Astrocyte (in vitro differentiated cells and primary cell): ENCODE results near the gene HEG1. TPM values are rescaled to one million over a fixed set of nuclear protein-coding genes. Genes with fewer than 3 reads are reported as not detected.

Experiments
- DNase-seq: peaks from one replicate; pipeline ENCODE4 v3.0.0-alpha.2; 2010; ENCODE audit warnings: low read depth
- FAIRE-seq: peaks from 2 replicates; lab custom pipeline; 2011; peaks lifted over from hg19 to GRCh38; lab: Jason Lieb, UNC
- H2AFZ ChIP-seq: 2 replicates; pipeline ENCODE4 v1.6.0; 2012; ENCODE audit warnings: low read depth, low read length, inconsistent platforms
- H3K27ac ChIP-seq: 2 replicates; pipeline ENCODE4 v1.5.1; 2011; ENCODE audit warnings: low read depth, low read length, inconsistent platforms
- H3K27me3 ChIP-seq: 2 replicates; pipeline ENCODE4 v1.6.0; 2011; ENCODE audit warnings: low read length, inconsistent platforms; ENCODE audit not compliant: insufficient read depth
- H3K36me3 ChIP-seq: 2 replicates; pipeline ENCODE4 v1.5.1; 2011; ENCODE audit warnings: low read length, inconsistent platforms; ENCODE audit not compliant: insufficient read depth
- H3K4me1 ChIP-seq: 2 replicates; pipeline ENCODE4 v1.5.1; 2011; ENCODE audit warnings: low read length, inconsistent platforms; ENCODE audit not compliant: insufficient read depth
- H3K4me2 ChIP-seq: 2 replicates; pipeline ENCODE4 v1.6.0; 2012; ENCODE audit warnings: low read length, inconsistent platforms
- H3K4me3 ChIP-seq: 2 replicates; pipeline ENCODE4 v1.5.1; 2011; ENCODE audit warnings: low read depth, mild to moderate bottlenecking, low read length, inconsistent platforms; ENCODE audit not compliant: insufficient read depth
- H3K79me2 ChIP-seq: 2 replicates; pipeline ENCODE4 v1.6.0; 2012; ENCODE audit warnings: mild to moderate bottlenecking, low read length, inconsistent platforms; ENCODE audit not compliant: insufficient read depth
- H3K9ac ChIP-seq: 2 replicates; pipeline ENCODE4 v1.6.0; 2012; ENCODE audit warnings: mild to moderate bottlenecking, low read length, inconsistent platforms
- H3K9me3 ChIP-seq: 2 replicates; pipeline ENCODE4 v1.5.1; 2012; ENCODE audit warnings: low read depth, mild to moderate bottlenecking, low read length, inconsistent platforms; ENCODE audit not compliant: insufficient read depth
- H4K20me1 ChIP-seq: 2 replicates; pipeline ENCODE4 v1.6.0; 2012; ENCODE audit warnings: low read length, inconsistent platforms; ENCODE audit not compliant: insufficient read depth
- H3K27ac Mint-ChIP-seq: one replicate; pipeline ENCODE4 v1.8.0; 2021; ENCODE audit warnings: mild to moderate bottlenecking, mixed read lengths; ENCODE audit not compliant: unreplicated experiment
- H3K27me3 Mint-ChIP-seq: one replicate; pipeline ENCODE4 v1.8.0; 2021; ENCODE audit warnings: low read depth, mixed read lengths; ENCODE audit not compliant: unreplicated experiment
- H3K36me3 Mint-ChIP-seq: one replicate; pipeline ENCODE4 v1.8.0; 2021; ENCODE audit warnings: low read depth, mixed read lengths; ENCODE audit not compliant: unreplicated experiment
- H3K4me1 Mint-ChIP-seq: one replicate; pipeline ENCODE4 v1.8.0; 2021; ENCODE audit warnings: low read depth, mixed read lengths; ENCODE audit not compliant: unreplicated experiment
- H3K4me3 Mint-ChIP-seq: one replicate; pipeline ENCODE4 v1.8.0; 2021; ENCODE audit warnings: mild to moderate bottlenecking, moderate library complexity, mixed read lengths; ENCODE audit not compliant: unreplicated experiment
- H3K9me3 Mint-ChIP-seq: one replicate; pipeline ENCODE4 v1.8.0; 2021; ENCODE audit warnings: mild to moderate bottlenecking, mixed read lengths; ENCODE audit not compliant: unreplicated experiment
- CTCF ChIP-seq: IDR thresholded peaks from 2 replicates; pipeline ENCODE4 v1.5.1; 2011; ENCODE audit warnings: low read depth, mild to moderate bottlenecking, inconsistent platforms, low read length, moderate library complexity; ENCODE audit not compliant: insufficient read depth
- EZH2 ChIP-seq: IDR thresholded peaks from 2 replicates; pipeline ENCODE4 v1.6.1; 2012; ENCODE audit warnings: mild to moderate bottlenecking, low read length, inconsistent platforms; ENCODE audit not compliant: insufficient read depth
- total RNA-seq: library from RNA; stranded (reverse); gene quantifications from 2 replicates; pipeline ENCODE4 v1.2.1, GENCODE V29; 2021

Gene HEG1
- total RNA-seq, 1 donor from 2014 or later: 65.7 TPM

GRCh38 chr3:124964387-124964786 lies 91.4 kb downstream of the HEG1 start:
- Histone ChIP-seq H3K79me2 (no peaks in the 10 kb centered on the region), H3K27ac (no peak overlapping the region), H2AFZ (no peak overlapping the region), H3K4me3 (no peak overlapping the region), H3K9ac (no peak overlapping the region), H3K27me3 (no peaks in the 10 kb centered on the region), H3K36me3 (peaks cover 6% of the 10 kb centered on the region), H3K4me2 (peak overlapping the region; percentile 12), H3K9me3 (no peaks in the 10 kb centered on the region), H3K4me1 (peaks cover 15% of the 10 kb centered on the region), H4K20me1 (peaks cover 3% of the 10 kb centered on the region)
- peaks cover 7% of the 10 kb centered on the region for H3K36me3 Mint-ChIP-seq
- H3K9me3 Mint-ChIP-seq: no peaks in the 10 kb centered on the region
- peak; percentile 57 for DNase-seq
- H3K27ac Mint-ChIP-seq: no peak overlapping the region
- no peak for FAIRE-seq
- peaks cover 6% of the 10 kb centered on the region for H3K4me1 Mint-ChIP-seq
- H3K4me3 Mint-ChIP-seq: no peak overlapping the region
- TF ChIP-seq CTCF (no peak), EZH2 (no peak)
- no peaks in the 10 kb centered on the region for H3K27me3 Mint-ChIP-seq

- peaks cover 6% of the 10 kb centered on the region for H3K4me1 Mint-ChIP-seq
- no peaks in the 10 kb centered on the region for H3K9me3 ChIP-seq
- H3K36me3 ChIP-seq: peaks cover 4% of the 10 kb centered on the region
- no peak overlapping the region for H3K4me3 ChIP-seq
- H3K27ac ChIP-seq: no peak overlapping the region
- H3K27me3 Mint-ChIP-seq: peaks cover 3% of the 10 kb centered on the region
- no peak overlapping the region for H2AFZ ChIP-seq
- H3K79me2 ChIP-seq: no peaks in the 10 kb centered on the region
- DNase-seq (no peak), FAIRE-seq (no peak)
- no peaks in the 10 kb centered on the region for H3K27me3 ChIP-seq
- peaks cover 15% of the 10 kb centered on the region for H3K4me1 ChIP-seq
- no peak overlapping the region for H3K4me3 Mint-ChIP-seq
- peaks cover 7% of the 10 kb centered on the region for H3K36me3 Mint-ChIP-seq
- no peak overlapping the region for H3K27ac Mint-ChIP-seq
- H4K20me1 ChIP-seq: peaks cover 3% of the 10 kb centered on the region
- H3K9me3 Mint-ChIP-seq: no peaks in the 10 kb centered on the region
- no peak overlapping the region for H3K9ac ChIP-seq
- no peak overlapping the region for H3K4me2 ChIP-seq
- TF ChIP-seq CTCF: no peak
Measured at GRCh38 chr3:124963755-124964154, 92.0 kb downstream of the HEG1 start.

GRCh38 chr3:124962403-124962940 lies 93.3 kb downstream of the HEG1 start:
- no peaks in the 10 kb centered on the region for H3K27me3 ChIP-seq
- H3K4me1 ChIP-seq: peaks cover 15% of the 10 kb centered on the region
- Mint-ChIP-seq H3K9me3 (no peaks in the 10 kb centered on the region), H3K36me3 (peaks cover 2% of the 10 kb centered on the region), H3K27me3 (peaks cover 3% of the 10 kb centered on the region), H3K27ac (no peak overlapping the region), H3K4me3 (no peak overlapping the region), H3K4me1 (peaks cover 6% of the 10 kb centered on the region)
- no peak overlapping the region for H2AFZ ChIP-seq
- DNase-seq: no peak
- no peak overlapping the region for H3K9ac ChIP-seq
- no peak overlapping the region for H3K4me3 ChIP-seq
- no peaks in the 10 kb centered on the region for H3K9me3 ChIP-seq
- H3K4me2 ChIP-seq: no peak overlapping the region
- no peak for FAIRE-seq
- no peaks in the 10 kb centered on the region for H3K36me3 ChIP-seq
- no peak overlapping the region for H3K27ac ChIP-seq
- TF ChIP-seq EZH2: no peak
- no peak for TF ChIP-seq CTCF
- no peaks in the 10 kb centered on the region for H3K79me2 ChIP-seq
- H4K20me1 ChIP-seq: peaks cover 3% of the 10 kb centered on the region
